HepG2 (cell line): ENCODE results near the gene PRM3. TPM values are rescaled to one million over a fixed set of nuclear protein-coding genes. Genes with fewer than 3 reads are reported as not detected.

ENCODE experiments used
- BHLHE40 ChIP-seq: IDR thresholded peaks from 2 replicates; pipeline ENCODE4 v1.6.1; 2011; ENCODE audit warnings: low read length, improper control_type of control experiment
- CBFB ChIP-seq: sonication (generic); formaldehyde crosslinking; IDR thresholded peaks from 2 replicates; pipeline ENCODE4 v1.4.0; 2020; ENCODE audit warnings: missing genetic modification reagents
- ELF3 ChIP-seq: IDR thresholded peaks from 2 replicates; pipeline ENCODE4 v1.6.1; 2016; ENCODE audit warnings: missing genetic modification reagents, missing compliant biosample characterization
- ELF4 ChIP-seq: sonication (generic); formaldehyde crosslinking; IDR thresholded peaks from 2 replicates; pipeline ENCODE4 v1.5.0; 2020; ENCODE audit warnings: missing genetic modification reagents, mild to moderate bottlenecking, moderate library complexity, borderline replicate concordance
- GATAD2A ChIP-seq: IDR thresholded peaks from 2 replicates; pipeline ENCODE4 v1.6.1; 2016
- HDAC2 ChIP-seq: sonication (generic); formaldehyde crosslinking; IDR thresholded peaks from 2 replicates; pipeline ENCODE4 v1.4.0; 2020; ENCODE audit warnings: missing genetic modification reagents
- HMG20A ChIP-seq: IDR thresholded peaks from 2 replicates; pipeline ENCODE4 v1.6.1; 2016; ENCODE audit warnings: borderline replicate concordance
- KDM1A ChIP-seq: IDR thresholded peaks from 2 replicates; pipeline ENCODE4 v1.6.1; 2016; ENCODE audit warnings: missing compliant biosample characterization
- MYNN ChIP-seq: sonication (generic); formaldehyde crosslinking; IDR thresholded peaks from 2 replicates; pipeline ENCODE4 v1.4.0; 2020; ENCODE audit warnings: mild to moderate bottlenecking, low read depth, missing genetic modification reagents
- RELA ChIP-seq: sonication (generic); formaldehyde crosslinking; IDR thresholded peaks from 2 replicates; pipeline ENCODE4 v1.4.0; 2020; ENCODE audit warnings: missing genetic modification reagents
- ZBTB7B ChIP-seq: sonication (generic); formaldehyde crosslinking; IDR thresholded peaks from 2 replicates; pipeline ENCODE4 v1.4.0; 2020; ENCODE audit warnings: missing genetic modification reagents
- ZNF274 ChIP-seq: sonication (generic); formaldehyde crosslinking; IDR thresholded peaks from 2 replicates; pipeline ENCODE4 v1.5.1; 2020; ENCODE audit warnings: mild to moderate bottlenecking, missing genetic modification reagents
- ZNF33A ChIP-seq: sonication (generic); formaldehyde crosslinking; IDR thresholded peaks from 2 replicates; pipeline ENCODE4 v1.5.1; 2020; ENCODE audit warnings: missing genetic modification reagents, mild to moderate bottlenecking, moderate library complexity, borderline replicate concordance
- ZNF33B ChIP-seq: sonication (generic); formaldehyde crosslinking; IDR thresholded peaks from 2 replicates; pipeline ENCODE4 v1.5.1; 2020; ENCODE audit warnings: mild to moderate bottlenecking, missing genetic modification reagents
- ZNF562 ChIP-seq: sonication (generic); formaldehyde crosslinking; IDR thresholded peaks from 2 replicates; pipeline ENCODE4 v1.8.0; 2022; ENCODE audit warnings: missing genetic modification reagents, borderline replicate concordance
- ZNF567 ChIP-seq: sonication (generic); formaldehyde crosslinking; IDR thresholded peaks from 2 replicates; pipeline ENCODE4 v1.8.1; 2023; ENCODE audit warnings: mild to moderate bottlenecking, missing genetic modification reagents, borderline replicate concordance
- ZNF570 ChIP-seq: sonication (generic); formaldehyde crosslinking; IDR thresholded peaks from 2 replicates; pipeline ENCODE4 v1.4.0; 2020; ENCODE audit warnings: mild to moderate bottlenecking, missing genetic modification reagents, borderline replicate concordance
- ZNF746 ChIP-seq: sonication (generic); formaldehyde crosslinking; IDR thresholded peaks from 2 replicates; pipeline ENCODE4 v1.8.0; 2022; ENCODE audit warnings: mild to moderate bottlenecking, missing genetic modification reagents
- ZNF749 ChIP-seq: sonication (generic); formaldehyde crosslinking; IDR thresholded peaks from 2 replicates; pipeline ENCODE4 v1.8.0; 2022; ENCODE audit warnings: mild to moderate bottlenecking, missing genetic modification reagents, moderate library complexity, borderline replicate concordance
- ZNF878 ChIP-seq: sonication (generic); formaldehyde crosslinking; IDR thresholded peaks from 2 replicates; pipeline ENCODE4 v1.8.1; 2023; ENCODE audit warnings: mild to moderate bottlenecking, missing genetic modification reagents, moderate library complexity
- polyA plus RNA-seq, 8 experiments: library from polyadenylated mRNA; depleted of rRNA in 3 of 8; stranded (reverse) in 7 of 8; unstranded in 1 of 8; fragments of >200 nt; fragmentation: Illumina TruSeq in 4 of 8; extraction: Trizol in 4 of 8; gene quantifications; 2 replicates each; pipeline versions ENCODE4 v1.2.1 to v1.2.3, GENCODE V29; 2011 to 2016; ENCODE audit warnings: low read depth in 4 of 8, missing spikeins in 1 of 8, mixed read lengths in 1 of 8; ENCODE audit not compliant: insufficient read depth in 1 of 8
- total RNA-seq, 5 experiments: library from RNA; depleted of rRNA; stranded (reverse); fragments of >200 nt; fragmentation: Illumina TruSeq; extraction: Trizol; gene quantifications; 2 replicates each; pipeline ENCODE4 v1.2.3, GENCODE V29; 2016; ENCODE audit warnings: low read depth in 1 of 5
- TF ChIP-seq, protein P1 (sequence below): sonication (generic); formaldehyde crosslinking; conservative IDR thresholded peaks from 2 replicates; pipeline ENCODE4 v1.4.0; 2020; ENCODE audit warnings: missing genetic modification reagents
- TF ChIP-seq, protein P2 (sequence below): sonication (generic); IDR thresholded peaks from 2 replicates; pipeline ENCODE4 v1.6.1; 2016; ENCODE audit warnings: low read depth, borderline replicate concordance
- TF ChIP-seq, protein P3 (sequence below): IDR thresholded peaks from 2 replicates; pipeline ENCODE4 v1.6.1; 2016; ENCODE audit warnings: low read depth, borderline replicate concordance
- TF ChIP-seq, protein P4 (sequence below): sonication (generic); formaldehyde crosslinking; IDR thresholded peaks from 2 replicates; pipeline ENCODE4 v1.5.0; 2020; ENCODE audit warnings: missing genetic modification reagents
- TF ChIP-seq, protein P5 (sequence below): sonication (generic); formaldehyde crosslinking; IDR thresholded peaks from 2 replicates; pipeline ENCODE4 v1.5.0; 2020; ENCODE audit warnings: missing genetic modification reagents
- TF ChIP-seq, protein P6 (sequence below): conservative IDR thresholded peaks from 2 replicates; pipeline ENCODE4 v1.6.1; 2018; ENCODE audit warnings: missing genetic modification reagents

The PRM3 gene
- total and polyA plus RNA-seq, 2 of the 13 experiments (the other 11 are each of a cell fraction or from before 2014, with no cell fraction given) = not detected

DNA sequence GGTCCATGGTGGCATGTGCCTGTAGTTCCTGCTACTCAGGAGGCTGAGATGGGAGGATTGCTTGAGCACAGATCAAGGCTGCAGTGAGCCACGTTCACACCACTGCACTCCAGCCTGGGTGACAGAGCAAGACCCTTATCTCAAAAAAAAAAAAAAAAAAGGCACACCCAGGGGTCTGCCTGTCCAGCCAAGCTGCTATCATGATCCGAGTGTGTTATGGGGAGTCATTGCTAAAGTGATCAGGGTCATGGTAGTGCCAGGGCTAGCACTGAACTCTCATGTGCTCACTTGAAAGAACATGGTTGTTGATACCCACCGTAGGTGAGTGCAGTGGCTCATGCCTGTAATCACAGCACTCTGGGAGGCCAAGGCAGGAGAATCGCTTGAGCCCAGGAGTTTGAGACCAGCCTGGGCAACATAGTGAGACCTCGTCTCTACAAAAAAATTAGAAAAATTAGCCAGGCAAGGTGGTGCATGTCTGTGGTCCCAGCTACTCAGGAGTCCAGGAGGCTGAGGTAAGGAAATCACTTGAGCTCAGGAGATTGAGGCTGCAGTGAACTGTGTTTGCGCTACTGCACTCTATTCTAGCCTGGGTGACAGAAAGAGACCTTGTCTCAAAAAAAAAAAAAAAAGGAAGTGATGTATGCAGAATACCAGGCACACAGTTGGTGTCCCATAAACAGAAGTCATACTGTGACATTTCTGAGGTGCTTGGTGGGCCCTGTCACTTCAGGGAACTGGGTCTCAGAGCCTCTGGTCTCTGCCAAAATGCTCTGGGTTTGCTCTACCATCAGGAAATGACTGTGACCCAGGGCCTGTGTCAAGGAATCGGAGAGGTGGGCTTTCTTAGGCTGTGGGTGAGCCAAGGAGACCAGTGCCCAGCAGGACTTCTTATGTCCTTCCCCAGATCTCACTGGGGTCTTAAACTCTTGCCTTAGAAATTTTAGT, 5.5 kb upstream of the PRM3 start (continued):
- TF ChIP-seq, protein P1, sequence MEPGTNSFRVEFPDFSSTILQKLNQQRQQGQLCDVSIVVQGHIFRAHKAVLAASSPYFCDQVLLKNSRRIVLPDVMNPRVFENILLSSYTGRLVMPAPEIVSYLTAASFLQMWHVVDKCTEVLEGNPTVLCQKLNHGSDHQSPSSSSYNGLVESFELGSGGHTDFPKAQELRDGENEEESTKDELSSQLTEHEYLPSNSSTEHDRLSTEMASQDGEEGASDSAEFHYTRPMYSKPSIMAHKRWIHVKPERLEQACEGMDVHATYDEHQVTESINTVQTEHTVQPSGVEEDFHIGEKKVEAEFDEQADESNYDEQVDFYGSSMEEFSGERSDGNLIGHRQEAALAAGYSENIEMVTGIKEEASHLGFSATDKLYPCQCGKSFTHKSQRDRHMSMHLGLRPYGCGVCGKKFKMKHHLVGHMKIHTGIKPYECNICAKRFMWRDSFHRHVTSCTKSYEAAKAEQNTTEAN (CRISPR knock-in tag) = no peak
- TF ChIP-seq, protein P2, sequence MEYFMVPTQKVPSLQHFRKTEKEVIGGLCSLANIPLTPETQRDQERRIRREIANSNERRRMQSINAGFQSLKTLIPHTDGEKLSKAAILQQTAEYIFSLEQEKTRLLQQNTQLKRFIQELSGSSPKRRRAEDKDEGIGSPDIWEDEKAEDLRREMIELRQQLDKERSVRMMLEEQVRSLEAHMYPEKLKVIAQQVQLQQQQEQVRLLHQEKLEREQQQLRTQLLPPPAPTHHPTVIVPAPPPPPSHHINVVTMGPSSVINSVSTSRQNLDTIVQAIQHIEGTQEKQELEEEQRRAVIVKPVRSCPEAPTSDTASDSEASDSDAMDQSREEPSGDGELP = no peak
- no peak for TF ChIP-seq ZNF33A (CRISPR knock-in tag)
- no peak for TF ChIP-seq HMG20A (CRISPR knock-in tag)
- TF ChIP-seq, protein P3, sequence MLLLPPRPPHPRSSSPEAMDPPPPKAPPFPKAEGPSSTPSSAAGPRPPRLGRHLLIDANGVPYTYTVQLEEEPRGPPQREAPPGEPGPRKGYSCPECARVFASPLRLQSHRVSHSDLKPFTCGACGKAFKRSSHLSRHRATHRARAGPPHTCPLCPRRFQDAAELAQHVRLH (CRISPR knock-in tag) = no peak; the same call in 1 of the 2 replicates
- no peak for TF ChIP-seq ELF3 (CRISPR knock-in tag)
- no peak for TF ChIP-seq ZNF749
- TF ChIP-seq KDM1A (CRISPR knock-in tag) = 0 out of 2 replicates have a peak, but pooled peaks have one; percentile 5
- no peak for TF ChIP-seq ZNF878 (CRISPR knock-in tag)
- TF ChIP-seq, protein P4, sequence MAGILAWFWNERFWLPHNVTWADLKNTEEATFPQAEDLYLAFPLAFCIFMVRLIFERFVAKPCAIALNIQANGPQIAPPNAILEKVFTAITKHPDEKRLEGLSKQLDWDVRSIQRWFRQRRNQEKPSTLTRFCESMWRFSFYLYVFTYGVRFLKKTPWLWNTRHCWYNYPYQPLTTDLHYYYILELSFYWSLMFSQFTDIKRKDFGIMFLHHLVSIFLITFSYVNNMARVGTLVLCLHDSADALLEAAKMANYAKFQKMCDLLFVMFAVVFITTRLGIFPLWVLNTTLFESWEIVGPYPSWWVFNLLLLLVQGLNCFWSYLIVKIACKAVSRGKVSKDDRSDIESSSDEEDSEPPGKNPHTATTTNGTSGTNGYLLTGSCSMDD (CRISPR knock-in tag) = no peak
- no peak for TF ChIP-seq ZNF274
- TF ChIP-seq HDAC2 (CRISPR knock-in tag) = peak; percentile 11; the same call in 1 of the 2 replicates
- TF ChIP-seq, protein P5, sequence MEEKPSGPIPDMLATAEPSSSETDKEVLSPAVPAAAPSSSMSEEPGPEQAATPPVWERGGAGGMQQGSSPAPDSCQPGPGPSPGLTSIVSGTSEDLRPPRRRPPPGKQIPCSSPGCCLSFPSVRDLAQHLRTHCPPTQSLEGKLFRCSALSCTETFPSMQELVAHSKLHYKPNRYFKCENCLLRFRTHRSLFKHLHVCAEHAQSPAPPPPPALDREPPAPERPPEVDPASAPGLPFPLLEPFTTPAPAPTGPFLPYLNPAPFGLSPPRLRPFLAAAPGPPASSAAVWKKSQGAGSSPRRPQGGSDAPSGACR = no peak
- TF ChIP-seq ZNF33B (CRISPR knock-in tag) = no peak
- no peak for TF ChIP-seq ZBTB7B (CRISPR knock-in tag)
- no peak for TF ChIP-seq MYNN (CRISPR knock-in tag)
- TF ChIP-seq ZNF567 (CRISPR knock-in tag) = no peak; the same call in 1 of the 2 replicates
- no peak for TF ChIP-seq GATAD2A (CRISPR knock-in tag)
- TF ChIP-seq ZNF570 = no peak
- no peak for TF ChIP-seq CBFB
- TF ChIP-seq RELA (CRISPR knock-in tag) = 0 out of 2 replicates have a peak, but pooled peaks have one; percentile 19
- TF ChIP-seq BHLHE40 = no peak
- TF ChIP-seq ZNF562 = no peak
- peak; percentile 45; the same call in 1 of the 2 replicates for TF ChIP-seq ZNF746 (CRISPR knock-in tag)
- TF ChIP-seq, protein P6, sequence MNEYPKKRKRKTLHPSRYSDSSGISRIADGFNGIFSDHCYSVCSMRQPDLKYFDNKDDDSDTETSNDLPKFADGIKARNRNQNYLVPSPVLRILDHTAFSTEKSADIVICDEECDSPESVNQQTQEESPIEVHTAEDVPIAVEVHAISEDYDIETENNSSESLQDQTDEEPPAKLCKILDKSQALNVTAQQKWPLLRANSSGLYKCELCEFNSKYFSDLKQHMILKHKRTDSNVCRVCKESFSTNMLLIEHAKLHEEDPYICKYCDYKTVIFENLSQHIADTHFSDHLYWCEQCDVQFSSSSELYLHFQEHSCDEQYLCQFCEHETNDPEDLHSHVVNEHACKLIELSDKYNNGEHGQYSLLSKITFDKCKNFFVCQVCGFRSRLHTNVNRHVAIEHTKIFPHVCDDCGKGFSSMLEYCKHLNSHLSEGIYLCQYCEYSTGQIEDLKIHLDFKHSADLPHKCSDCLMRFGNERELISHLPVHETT = no peak; the same call in 1 of the 2 replicates
- TF ChIP-seq ELF4 = no peak
